ENCODE measurements around the gene NPR1. TPM values are rescaled to one million over a fixed set of nuclear protein-coding genes. Genes with fewer than 3 reads are reported as not detected.
"Not testable (repeated sequence)": the region's sequence is repeated elsewhere in the genome, so short reads cannot be mapped to it uniquely, and the experiment has no call there.

The NPR1 gene
- total RNA-seq, 1 donor from 2014 or later: 10.4 TPM

DNA sequence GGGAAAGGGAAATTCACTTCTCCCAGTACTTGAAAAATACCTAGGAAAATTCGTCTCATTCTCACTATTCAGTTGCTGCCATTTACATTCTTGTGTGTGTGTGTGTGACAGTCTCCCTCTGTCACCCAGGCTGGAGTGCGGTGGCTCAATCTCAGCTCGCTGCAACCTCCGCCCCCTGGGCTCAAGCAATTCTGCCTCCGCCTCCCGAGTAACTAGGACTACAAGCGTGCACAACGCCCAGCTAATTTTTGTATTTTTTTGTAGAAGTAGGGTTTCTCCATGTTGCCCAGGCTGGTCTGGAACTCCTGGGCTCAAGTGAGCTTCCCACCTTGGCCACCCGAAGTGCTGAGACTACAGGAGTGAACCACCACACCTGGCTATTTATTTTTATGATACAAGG lies 18.8 kb upstream of the NPR1 start:
- intact Hi-C loops (cut with micrococcal nuclease): no loop called here
- H3K27me3 ChIP-seq (ENCODE audit: low read depth): no peaks in the 10 kb centered on the region
- no peaks in the 10 kb centered on the region for H3K9me3 ChIP-seq (replicated peaks)
- peaks cover 23% of the 10 kb centered on the region for H3K4me1 ChIP-seq
- H3K4me3 ChIP-seq: peak overlapping the region; percentile 92
- TF ChIP-seq, protein P1, sequence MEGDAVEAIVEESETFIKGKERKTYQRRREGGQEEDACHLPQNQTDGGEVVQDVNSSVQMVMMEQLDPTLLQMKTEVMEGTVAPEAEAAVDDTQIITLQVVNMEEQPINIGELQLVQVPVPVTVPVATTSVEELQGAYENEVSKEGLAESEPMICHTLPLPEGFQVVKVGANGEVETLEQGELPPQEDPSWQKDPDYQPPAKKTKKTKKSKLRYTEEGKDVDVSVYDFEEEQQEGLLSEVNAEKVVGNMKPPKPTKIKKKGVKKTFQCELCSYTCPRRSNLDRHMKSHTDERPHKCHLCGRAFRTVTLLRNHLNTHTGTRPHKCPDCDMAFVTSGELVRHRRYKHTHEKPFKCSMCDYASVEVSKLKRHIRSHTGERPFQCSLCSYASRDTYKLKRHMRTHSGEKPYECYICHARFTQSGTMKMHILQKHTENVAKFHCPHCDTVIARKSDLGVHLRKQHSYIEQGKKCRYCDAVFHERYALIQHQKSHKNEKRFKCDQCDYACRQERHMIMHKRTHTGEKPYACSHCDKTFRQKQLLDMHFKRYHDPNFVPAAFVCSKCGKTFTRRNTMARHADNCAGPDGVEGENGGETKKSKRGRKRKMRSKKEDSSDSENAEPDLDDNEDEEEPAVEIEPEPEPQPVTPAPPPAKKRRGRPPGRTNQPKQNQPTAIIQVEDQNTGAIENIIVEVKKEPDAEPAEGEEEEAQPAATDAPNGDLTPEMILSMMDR (IDR thresholded peaks at IDR 0.05; ENCODE audit: borderline replicate concordance): no peak
- no peak for DNase-seq
- peak overlapping the region; percentile 98 for H3K27ac ChIP-seq (replicated peaks)
- H3K36me3 ChIP-seq: peaks cover 47% of the 10 kb centered on the region

DNA sequence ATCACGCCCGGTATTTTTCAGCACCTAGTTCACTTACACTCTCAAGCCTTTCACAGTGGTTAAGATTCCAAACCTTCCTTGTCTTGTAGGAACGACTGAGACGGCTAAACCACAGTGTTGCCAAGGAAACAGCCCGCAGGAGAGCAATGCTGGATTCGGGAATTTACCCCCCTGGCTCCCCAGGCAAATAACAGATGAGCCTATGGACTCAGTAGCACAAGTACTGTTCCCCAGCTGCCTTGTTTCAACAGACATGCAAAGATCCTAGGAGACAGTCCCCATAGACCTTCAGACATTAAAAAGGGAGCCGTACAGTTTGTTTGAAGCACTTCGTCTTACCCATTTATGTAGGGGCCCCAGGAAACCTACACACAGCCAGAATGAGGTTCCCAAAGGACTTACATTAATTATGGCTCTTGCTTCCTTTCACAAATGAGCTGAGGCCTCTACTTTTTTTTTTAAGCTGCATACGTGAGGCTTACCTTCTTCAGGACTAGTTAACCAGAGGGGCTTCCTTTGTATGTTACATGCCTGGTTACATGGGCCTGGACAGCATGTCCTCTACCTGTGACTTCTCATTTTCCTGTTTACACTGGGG lies 17.3 kb upstream of the NPR1 start:
- DNase-seq: no peak
- Histone ChIP-seq H3K27me3 (ENCODE audit: low read depth) (no peaks in the 10 kb centered on the region), H3K9me3 (replicated peaks) (no peaks in the 10 kb centered on the region), H3K4me3 (no peak overlapping the region), H3K36me3 (peaks cover 63% of the 10 kb centered on the region), H3K27ac (replicated peaks) (no peak overlapping the region), H3K4me1 (peaks cover 23% of the 10 kb centered on the region)
- intact Hi-C loops (cut with micrococcal nuclease): no loop called here
- TF ChIP-seq, protein P1 (IDR thresholded peaks at IDR 0.05; ENCODE audit: borderline replicate concordance): no peak

DNA sequence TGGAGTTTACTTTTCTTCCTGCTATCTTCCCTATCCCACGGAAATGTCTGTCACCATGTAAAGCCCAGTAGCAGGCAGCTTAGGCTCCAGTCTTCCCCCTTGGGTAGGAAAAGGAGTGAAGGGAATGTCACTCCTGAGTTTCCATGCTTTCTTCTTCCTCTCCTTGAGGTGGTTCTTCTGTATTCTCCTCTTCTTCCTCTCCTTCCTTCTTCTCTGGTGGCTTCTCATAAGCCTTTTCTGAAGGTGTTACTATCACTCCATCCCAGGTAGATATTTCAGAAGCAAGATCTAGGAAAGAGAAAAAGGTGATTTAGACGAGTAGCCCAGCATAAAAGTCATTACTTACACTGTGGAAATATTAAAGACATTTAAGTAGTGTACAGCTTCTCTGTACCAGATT lies 16.2 kb upstream of the NPR1 start:
- Histone ChIP-seq H3K27me3 (ENCODE audit: low read depth) (no peaks in the 10 kb centered on the region), H3K27ac (replicated peaks) (no peak overlapping the region), H3K4me3 (no peak overlapping the region), H3K9me3 (replicated peaks) (no peaks in the 10 kb centered on the region), H3K4me1 (peaks cover 23% of the 10 kb centered on the region), H3K36me3 (peaks cover 73% of the 10 kb centered on the region)
- intact Hi-C loops (cut with micrococcal nuclease): no loop called here
- no peak for DNase-seq
- TF ChIP-seq, protein P1 (IDR thresholded peaks at IDR 0.05; ENCODE audit: borderline replicate concordance): no peak

DNA sequence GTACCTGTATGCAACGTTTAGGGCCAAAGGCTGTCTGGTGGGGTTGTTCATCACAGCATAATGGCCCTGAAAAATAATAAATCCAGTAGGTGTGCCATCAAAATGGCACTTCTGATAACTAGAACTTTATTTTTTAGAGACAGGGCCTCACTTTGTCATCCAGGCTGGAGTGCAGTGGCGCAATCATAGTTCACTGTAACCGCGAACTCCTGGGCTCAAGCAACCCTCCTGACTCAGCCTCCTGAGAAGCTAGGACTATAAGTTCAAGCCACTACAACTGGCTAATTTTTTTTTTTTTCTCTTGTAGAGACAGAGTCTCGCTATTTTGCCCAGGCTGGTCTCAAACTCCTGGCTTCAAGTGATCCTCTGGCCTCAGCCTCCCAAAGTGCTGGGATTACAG lies 15.3 kb upstream of the NPR1 start:
- H3K27ac ChIP-seq (replicated peaks): no peak overlapping the region
- intact Hi-C loops (cut with micrococcal nuclease): no loop called here
- H3K9me3 ChIP-seq (replicated peaks): no peaks in the 10 kb centered on the region
- no peak overlapping the region for H3K4me3 ChIP-seq
- H3K36me3 ChIP-seq: peaks cover 83% of the 10 kb centered on the region
- H3K4me1 ChIP-seq: peaks cover 21% of the 10 kb centered on the region
- no peak for DNase-seq
- TF ChIP-seq, protein P1 (IDR thresholded peaks at IDR 0.05; ENCODE audit: borderline replicate concordance): no peak
- H3K27me3 ChIP-seq (ENCODE audit: low read depth): no peaks in the 10 kb centered on the region

DNA sequence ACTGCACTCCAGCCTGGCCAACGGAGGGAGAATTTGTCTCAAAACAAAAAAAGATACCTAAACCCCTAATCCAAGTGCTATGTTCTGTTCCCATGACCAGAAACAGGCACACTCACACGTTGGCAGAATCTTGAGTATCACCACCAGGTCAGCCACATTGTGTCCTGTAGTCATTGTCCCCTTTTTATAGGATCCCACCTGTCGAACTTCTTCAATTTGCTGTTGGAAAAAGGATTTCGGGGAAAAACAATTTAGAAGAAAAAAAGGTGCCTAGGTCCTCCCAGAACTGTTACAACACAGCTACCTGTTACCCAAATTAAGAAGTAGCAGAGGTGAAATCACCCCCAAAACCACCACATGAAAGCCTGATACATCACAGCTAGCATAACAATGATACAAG lies 11.0 kb upstream of the NPR1 start:
- TF ChIP-seq, protein P1 (IDR thresholded peaks at IDR 0.05; ENCODE audit: borderline replicate concordance): no peak
- intact Hi-C loops (cut with micrococcal nuclease): no loop called here
- Histone ChIP-seq H3K27me3 (ENCODE audit: low read depth) (no peaks in the 10 kb centered on the region), H3K36me3 (peaks cover 73% of the 10 kb centered on the region), H3K27ac (replicated peaks) (no peak overlapping the region), H3K4me1 (peaks cover 36% of the 10 kb centered on the region), H3K9me3 (replicated peaks) (no peaks in the 10 kb centered on the region), H3K4me3 (no peak overlapping the region)
- DNase-seq: no peak

DNA sequence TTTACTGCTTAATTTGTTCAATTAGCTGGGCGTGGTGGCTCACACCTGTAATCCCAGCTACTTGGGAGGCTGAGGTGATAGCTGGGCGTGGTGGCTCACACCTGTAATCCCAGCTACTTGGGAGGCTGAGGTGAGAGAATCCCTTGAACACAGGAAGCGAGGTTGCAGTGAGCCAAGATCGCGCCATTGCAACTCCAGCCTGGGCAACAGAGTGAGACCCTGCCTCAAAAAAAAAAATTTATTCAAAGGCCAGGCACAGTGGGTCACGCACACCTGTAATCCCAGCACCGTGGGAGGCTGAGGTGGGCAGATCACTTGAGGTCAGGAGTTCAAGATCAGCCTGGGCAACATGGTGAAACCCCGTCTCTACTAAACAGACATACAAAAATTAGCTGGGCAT lies 9.8 kb upstream of the NPR1 start:
- H3K4me3 ChIP-seq; H3K27me3 ChIP-seq (ENCODE audit: low read depth); intact Hi-C loops (cut with micrococcal nuclease); H3K27ac ChIP-seq (replicated peaks); H3K9me3 ChIP-seq (replicated peaks); DNase-seq: not testable (repeated sequence)
- Histone ChIP-seq H3K36me3 (peaks cover 60% of the 10 kb centered on the region), H3K4me1 (peaks cover 36% of the 10 kb centered on the region)
